ENCODE measurements around the gene PTP4A2. TPM values are rescaled to one million over a fixed set of nuclear protein-coding genes. Genes with fewer than 3 reads are reported as not detected.

PTP4A2 gene
- total RNA-seq, 1 donor from 2014 or later, result 249 TPM

DNA sequence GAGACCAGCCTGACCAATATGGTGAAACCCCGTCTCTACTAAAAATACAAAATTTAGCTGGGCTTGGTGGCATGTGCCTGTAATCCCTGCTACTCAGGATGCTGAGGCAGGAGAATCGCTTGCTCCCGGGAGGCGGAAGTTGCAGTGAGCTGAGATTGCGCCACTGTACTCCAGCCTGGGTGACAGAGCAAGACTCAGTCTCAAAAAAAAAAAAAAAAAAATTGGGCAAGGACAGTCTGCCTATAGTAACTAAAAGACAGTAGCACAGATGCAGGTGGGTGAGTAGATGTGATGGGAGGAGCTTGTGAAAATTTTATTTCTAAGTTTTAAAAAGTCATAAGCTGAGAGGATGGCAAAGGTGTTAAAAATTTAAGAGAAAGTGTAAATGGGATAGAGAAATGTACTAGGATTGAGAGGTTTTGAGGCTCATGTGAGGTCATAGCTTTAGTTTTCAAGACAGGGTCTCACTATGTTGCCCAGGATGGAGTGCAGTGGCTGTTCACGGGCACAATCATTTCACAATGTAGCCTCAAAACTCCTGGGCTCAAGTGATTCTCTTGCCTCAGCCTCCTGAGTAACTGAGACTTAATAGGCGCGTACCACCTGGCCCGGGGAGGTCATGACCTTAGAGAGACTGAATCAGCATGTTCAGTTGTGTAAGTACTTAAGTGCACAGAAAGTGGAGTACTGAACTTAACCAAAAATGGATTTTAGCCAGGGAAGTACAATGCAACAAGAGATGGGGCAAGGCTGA lies 33.7 kb downstream of the PTP4A2 start:
- intact Hi-C loops (cut with micrococcal nuclease), result loop anchor here (1.0 kb wide), 1 partner anchor 12 kb away; no protein-coding TSS in a partner anchor
- peaks cover 28% of the 10 kb centered on the region for H3K4me1 Mint-ChIP-seq
- no peak overlapping the region for H3K4me3 Mint-ChIP-seq
- no peaks in the 10 kb centered on the region for H3K27me3 Mint-ChIP-seq
- POLR2A ChIA-PET, result interaction anchor here (0.5 to 4.2 kb wide), 9 partner anchors 9 to 52 kb away, joined by 3 to 23 read pairs (median 4); partner anchors contain the start of gene PTP4A2
- no peak for DNase-seq
- CTCF ChIA-PET, result interaction anchor here (1.3 to 1.5 kb wide), 2 partner anchors 34 to 51 kb away, joined by 3 to 4 read pairs; partner anchors contain the start of gene PTP4A2
- TF ChIP-seq, protein P1, sequence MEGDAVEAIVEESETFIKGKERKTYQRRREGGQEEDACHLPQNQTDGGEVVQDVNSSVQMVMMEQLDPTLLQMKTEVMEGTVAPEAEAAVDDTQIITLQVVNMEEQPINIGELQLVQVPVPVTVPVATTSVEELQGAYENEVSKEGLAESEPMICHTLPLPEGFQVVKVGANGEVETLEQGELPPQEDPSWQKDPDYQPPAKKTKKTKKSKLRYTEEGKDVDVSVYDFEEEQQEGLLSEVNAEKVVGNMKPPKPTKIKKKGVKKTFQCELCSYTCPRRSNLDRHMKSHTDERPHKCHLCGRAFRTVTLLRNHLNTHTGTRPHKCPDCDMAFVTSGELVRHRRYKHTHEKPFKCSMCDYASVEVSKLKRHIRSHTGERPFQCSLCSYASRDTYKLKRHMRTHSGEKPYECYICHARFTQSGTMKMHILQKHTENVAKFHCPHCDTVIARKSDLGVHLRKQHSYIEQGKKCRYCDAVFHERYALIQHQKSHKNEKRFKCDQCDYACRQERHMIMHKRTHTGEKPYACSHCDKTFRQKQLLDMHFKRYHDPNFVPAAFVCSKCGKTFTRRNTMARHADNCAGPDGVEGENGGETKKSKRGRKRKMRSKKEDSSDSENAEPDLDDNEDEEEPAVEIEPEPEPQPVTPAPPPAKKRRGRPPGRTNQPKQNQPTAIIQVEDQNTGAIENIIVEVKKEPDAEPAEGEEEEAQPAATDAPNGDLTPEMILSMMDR (IDR thresholded peaks at IDR 0.05), result no peak
- H3K9me3 Mint-ChIP-seq, result peaks cover 4% of the 10 kb centered on the region
- peak overlapping the region; percentile 32 for H3K27ac Mint-ChIP-seq
- no peak for ATAC-seq (ENCODE audit: low read depth)
- peaks cover 50% of the 10 kb centered on the region for H3K36me3 Mint-ChIP-seq (ENCODE audit: low read depth)

GRCh38 chr1:31902510-31902860 lies 35.7 kb downstream of the PTP4A2 start:
- intact Hi-C loops (cut with micrococcal nuclease), result loop anchor here (1.0 kb wide), 1 partner anchor 13 kb away; no protein-coding TSS in a partner anchor
- peaks cover 30% of the 10 kb centered on the region for H3K36me3 Mint-ChIP-seq (ENCODE audit: low read depth)
- H3K27me3 Mint-ChIP-seq, result no peaks in the 10 kb centered on the region
- H3K4me3 Mint-ChIP-seq, result peak overlapping the region; percentile 65
- ChIA-PET CTCF (interaction anchor here (1.1 to 1.2 kb wide), 2 partner anchors 41 to 61 kb away, joined by 4 read pairs; no protein-coding TSS in a partner anchor), POLR2A (interaction anchor here (1.1 to 4.2 kb wide), 7 partner anchors 8 to 36 kb away, joined by 3 to 23 read pairs (median 3); partner anchors contain the start of gene PTP4A2)
- H3K27ac Mint-ChIP-seq, result peak overlapping the region; percentile 78
- H3K9me3 Mint-ChIP-seq, result peaks cover 4% of the 10 kb centered on the region
- H3K4me1 Mint-ChIP-seq, result peaks cover 28% of the 10 kb centered on the region
- ATAC-seq (ENCODE audit: low read depth), result peak; percentile 63
- no peak for DNase-seq
- TF ChIP-seq, protein P1 (IDR thresholded peaks at IDR 0.05), result no peak

DNA sequence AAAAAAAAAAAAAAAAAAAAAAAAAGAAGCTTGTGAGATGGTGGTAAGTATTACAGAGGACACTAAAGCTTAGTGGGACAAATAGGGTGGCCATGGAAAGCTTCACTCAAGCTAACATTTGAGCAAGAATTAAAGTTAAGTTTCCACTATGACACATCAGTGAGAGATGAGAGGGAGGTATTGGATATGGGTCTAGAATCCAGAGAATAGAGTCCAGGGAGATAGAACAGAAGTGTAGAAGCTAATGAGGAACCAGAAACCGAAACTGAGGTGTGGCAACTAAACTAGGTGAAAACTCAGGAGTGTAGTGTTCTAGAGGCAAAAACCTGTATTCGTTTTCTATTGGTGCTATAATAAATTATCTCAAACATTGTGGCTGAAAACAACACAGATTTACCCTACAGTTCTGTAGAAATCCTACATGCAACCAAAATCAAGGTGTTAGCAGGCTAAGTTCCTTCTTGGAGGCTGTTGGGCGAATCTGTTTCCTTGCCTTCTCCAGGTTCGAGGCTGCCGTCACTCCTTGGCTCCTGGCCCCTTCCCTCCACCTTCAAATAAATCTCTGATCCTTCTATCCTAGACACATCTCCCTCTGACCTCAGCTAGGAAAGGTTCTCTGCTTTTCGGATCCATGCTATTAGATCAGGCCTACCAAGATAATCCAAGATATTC lies 36.2 kb downstream of the PTP4A2 start:
- ATAC-seq (ENCODE audit: low read depth) (peak; percentile 71), DNase-seq (no peak)
- peaks cover 25% of the 10 kb centered on the region for H3K36me3 Mint-ChIP-seq (ENCODE audit: low read depth)
- ChIA-PET CTCF (interaction anchor here (1.0 to 1.2 kb wide), 4 partner anchors 10 to 113 kb away, joined by 4 read pairs; no protein-coding TSS in a partner anchor), POLR2A (interaction anchor here (0.6 to 4.2 kb wide), 13 partner anchors 9 to 162 kb away, joined by 3 to 23 read pairs (median 4); partner anchors contain the start of gene PTP4A2)
- peaks cover 28% of the 10 kb centered on the region for H3K4me1 Mint-ChIP-seq
- intact Hi-C loops (cut with micrococcal nuclease), result loop anchor here (1.0 kb wide), 1 partner anchor 13 kb away; no protein-coding TSS in a partner anchor
- peak overlapping the region; percentile 78 for H3K27ac Mint-ChIP-seq
- H3K9me3 Mint-ChIP-seq, result peaks cover 4% of the 10 kb centered on the region
- H3K27me3 Mint-ChIP-seq, result no peaks in the 10 kb centered on the region
- peak overlapping the region; percentile 65 for H3K4me3 Mint-ChIP-seq
- TF ChIP-seq, protein P1 (IDR thresholded peaks at IDR 0.05), result no peak

- TF ChIP-seq, protein P1 (IDR thresholded peaks at IDR 0.05), result no peak
- no peak for DNase-seq
- Mint-ChIP-seq H3K36me3 (ENCODE audit: low read depth) (peaks cover 13% of the 10 kb centered on the region), H3K4me3 (no peak overlapping the region), H3K9me3 (peaks cover 4% of the 10 kb centered on the region), H3K27me3 (no peaks in the 10 kb centered on the region), H3K27ac (no peak overlapping the region), H3K4me1 (peaks cover 28% of the 10 kb centered on the region)
- intact Hi-C loops (cut with micrococcal nuclease), result no loop called here
- ATAC-seq (ENCODE audit: low read depth), result no peak
- ChIA-PET POLR2A (interaction anchor here (1.6 to 2.0 kb wide), 2 partner anchors 9 to 12 kb away, joined by 3 to 7 read pairs; no protein-coding TSS in a partner anchor), CTCF (interaction anchor here (1.2 kb wide), 1 partner anchor 111 kb away, joined by 4 read pairs; no protein-coding TSS in a partner anchor)
These were observed 37.4 kb downstream of the PTP4A2 start for GRCh38 chr1:31900790-31901189.

All from activated B cell treated with CpG ODN at 0.5 μM for 24 hours (primary cell).